PFSK-1 (cell line): ENCODE results near the gene MAP3K4.

Experiments used
- FOXP2 ChIP-seq: optimal IDR thresholded peaks from 2 replicates; pipeline ENCODE3; 2011; ENCODE audit warnings: borderline replicate concordance, control low read depth, inconsistent platforms; ENCODE audit not compliant: insufficient read depth; ENCODE audit errors: extremely low read length, extremely low read depth
- POLR2AphosphoS5 ChIP-seq: IDR thresholded peaks from 2 replicates; pipeline ENCODE4 v1.6.1; 2012; ENCODE audit warnings: low read depth, mild to moderate bottlenecking, control low read depth, low read length, moderate library complexity
- SIN3A ChIP-seq: IDR thresholded peaks from 2 replicates; pipeline ENCODE4 v1.6.1; 2012; ENCODE audit warnings: mild to moderate bottlenecking, low read length, moderate library complexity, borderline replicate concordance; ENCODE audit not compliant: insufficient read depth
- TAF1 ChIP-seq: IDR thresholded peaks from 2 replicates; pipeline ENCODE4 v1.6.1; 2012; ENCODE audit warnings: low read length, control low read depth, borderline replicate concordance; ENCODE audit not compliant: insufficient read depth
- TF ChIP-seq, protein P1 (sequence below), 2 experiments: IDR thresholded peaks; 2 replicates each; pipeline versions ENCODE4 v1.6.1 to v1.8.0; 2011 to 2012; ENCODE audit warnings: low read depth in 2 of 2, low read length in 2 of 2, control low read depth in 1 of 2, inconsistent platforms in 1 of 2, mild to moderate bottlenecking in 1 of 2, moderate library complexity in 1 of 2; ENCODE audit not compliant: insufficient read depth in 1 of 2

MAP3K4 gene

GRCh38 chr6:161027385-161027784 is 35.8 kb downstream of the MAP3K4 start:
- TF ChIP-seq FOXP2 (no peak), TAF1 (no peak), SIN3A (no peak), POLR2AphosphoS5 (no peak)
- TF ChIP-seq, protein P1, sequence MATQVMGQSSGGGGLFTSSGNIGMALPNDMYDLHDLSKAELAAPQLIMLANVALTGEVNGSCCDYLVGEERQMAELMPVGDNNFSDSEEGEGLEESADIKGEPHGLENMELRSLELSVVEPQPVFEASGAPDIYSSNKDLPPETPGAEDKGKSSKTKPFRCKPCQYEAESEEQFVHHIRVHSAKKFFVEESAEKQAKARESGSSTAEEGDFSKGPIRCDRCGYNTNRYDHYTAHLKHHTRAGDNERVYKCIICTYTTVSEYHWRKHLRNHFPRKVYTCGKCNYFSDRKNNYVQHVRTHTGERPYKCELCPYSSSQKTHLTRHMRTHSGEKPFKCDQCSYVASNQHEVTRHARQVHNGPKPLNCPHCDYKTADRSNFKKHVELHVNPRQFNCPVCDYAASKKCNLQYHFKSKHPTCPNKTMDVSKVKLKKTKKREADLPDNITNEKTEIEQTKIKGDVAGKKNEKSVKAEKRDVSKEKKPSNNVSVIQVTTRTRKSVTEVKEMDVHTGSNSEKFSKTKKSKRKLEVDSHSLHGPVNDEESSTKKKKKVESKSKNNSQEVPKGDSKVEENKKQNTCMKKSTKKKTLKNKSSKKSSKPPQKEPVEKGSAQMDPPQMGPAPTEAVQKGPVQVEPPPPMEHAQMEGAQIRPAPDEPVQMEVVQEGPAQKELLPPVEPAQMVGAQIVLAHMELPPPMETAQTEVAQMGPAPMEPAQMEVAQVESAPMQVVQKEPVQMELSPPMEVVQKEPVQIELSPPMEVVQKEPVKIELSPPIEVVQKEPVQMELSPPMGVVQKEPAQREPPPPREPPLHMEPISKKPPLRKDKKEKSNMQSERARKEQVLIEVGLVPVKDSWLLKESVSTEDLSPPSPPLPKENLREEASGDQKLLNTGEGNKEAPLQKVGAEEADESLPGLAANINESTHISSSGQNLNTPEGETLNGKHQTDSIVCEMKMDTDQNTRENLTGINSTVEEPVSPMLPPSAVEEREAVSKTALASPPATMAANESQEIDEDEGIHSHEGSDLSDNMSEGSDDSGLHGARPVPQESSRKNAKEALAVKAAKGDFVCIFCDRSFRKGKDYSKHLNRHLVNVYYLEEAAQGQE (IDR thresholded peaks at IDR 0.05; ENCODE audit: insufficient read depth in 1 of 2, low read depth in 2 of 2, low read length in 2 of 2), result no peak

GRCh38 chr6:161029195-161029809 is 37.7 kb downstream of the MAP3K4 start:
- TF ChIP-seq POLR2AphosphoS5 (no peak), FOXP2 (no peak), SIN3A (no peak), TAF1 (no peak)
- TF ChIP-seq, protein P1 (IDR thresholded peaks at IDR 0.05; ENCODE audit: insufficient read depth in 1 of 2, low read depth in 2 of 2, low read length in 2 of 2), result no peak

DNA sequence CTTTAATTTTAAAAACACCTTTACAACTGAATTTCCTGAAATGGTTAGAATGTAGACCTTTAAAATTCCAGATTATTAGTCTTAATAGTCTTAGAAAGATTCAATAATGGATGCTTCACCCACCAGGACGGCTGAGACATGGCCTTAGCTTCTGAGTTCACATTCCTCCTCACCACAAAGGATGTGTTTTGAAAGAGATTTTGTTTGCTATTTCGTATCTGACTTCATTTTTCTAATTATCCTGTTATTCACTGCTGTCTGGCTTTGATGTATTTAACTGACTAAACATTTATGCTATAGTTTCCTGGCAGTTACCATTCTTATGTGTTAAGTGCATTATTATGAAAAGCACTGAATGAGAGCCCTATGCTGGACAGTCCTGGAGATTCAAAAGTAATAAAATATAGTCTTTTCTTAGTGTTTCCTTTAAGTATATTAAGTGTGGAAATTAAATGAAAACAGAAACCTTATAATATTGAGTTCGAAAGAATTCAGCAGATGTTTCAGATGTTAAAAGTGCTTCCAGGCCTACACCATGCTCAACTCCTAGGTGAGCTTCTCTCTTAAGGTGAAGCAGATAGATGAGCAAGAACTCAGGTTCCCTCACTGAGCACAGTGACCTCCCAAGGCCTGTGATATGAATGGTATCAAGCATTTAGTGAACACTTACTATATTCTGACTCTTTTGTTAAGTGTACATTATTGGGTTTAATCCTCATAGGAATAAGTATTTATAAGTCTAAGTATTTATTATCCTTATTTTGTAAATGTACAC is 40.3 kb downstream of the MAP3K4 start:
- TF ChIP-seq POLR2AphosphoS5 (no peak), FOXP2 (no peak), SIN3A (no peak)

- TF ChIP-seq SIN3A (no peak), POLR2AphosphoS5 (no peak), TAF1 (no peak)
Measured at GRCh38 chr6:161033667-161034066, 42.1 kb downstream of the MAP3K4 start.

GRCh38 chr6:161035182-161035980 is 43.8 kb downstream of the MAP3K4 start:
- TF ChIP-seq TAF1 (no peak), POLR2AphosphoS5 (no peak), FOXP2 (no peak), SIN3A (no peak)
- TF ChIP-seq, protein P1 (IDR thresholded peaks at IDR 0.05; ENCODE audit: insufficient read depth in 1 of 2, low read depth in 2 of 2, low read length in 2 of 2), result no peak

DNA sequence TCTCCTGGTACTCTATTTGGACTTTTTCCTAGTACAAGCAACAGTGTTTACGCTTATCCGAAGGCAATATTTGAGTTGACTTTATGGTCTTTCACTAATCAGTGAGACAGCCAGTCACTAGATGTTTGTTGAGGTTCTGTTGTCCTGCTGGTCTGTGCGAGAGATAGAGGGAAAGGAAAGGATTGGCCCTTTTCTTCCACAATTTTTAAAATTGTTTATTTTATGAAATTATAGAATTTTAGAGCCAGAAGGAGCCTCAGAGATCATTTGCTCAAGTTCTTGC is 44.4 kb downstream of the MAP3K4 start:
- no peak for TF ChIP-seq FOXP2
